K562 (cell line): ENCODE results near the gene CAMK2N1. TPM values are rescaled to one million over a fixed set of nuclear protein-coding genes. Genes with fewer than 3 reads are reported as not detected.

ENCODE experiments used
- ATF1 ChIP-seq, 2 experiments: fragments of 450-650 bp in 1 of 2; IDR thresholded peaks; 2 replicates each; pipeline ENCODE4 v1.6.1; 2016; ENCODE audit warnings: missing compliant biosample characterization in 1 of 2, missing genetic modification characterization in 1 of 2
- CBX2 ChIP-seq: fragments of 200-600 bp; sonication (generic); IDR thresholded peaks from one replicate; pipeline ENCODE4 v1.6.1; 2012; ENCODE audit warnings: mild to moderate bottlenecking, low read length, inconsistent platforms; ENCODE audit not compliant: insufficient read depth, poor library complexity, severe bottlenecking
- GABPB2 ChIP-seq: fragments of 250-450 bp; sonication (Bioruptor Pico); conservative IDR thresholded peaks from 2 replicates; pipeline ENCODE4 v1.5.1; 2021; ENCODE audit warnings: mild to moderate bottlenecking
- GTF2A2 ChIP-seq: IDR thresholded peaks from 2 replicates; pipeline ENCODE4 v1.6.1; 2016; ENCODE audit warnings: mild to moderate bottlenecking, missing genetic modification characterization, missing compliant biosample characterization
- MECOM ChIP-seq: fragments of 250-450 bp; sonication (Bioruptor Pico); IDR thresholded peaks from 2 replicates; pipeline ENCODE4 v1.8.0; 2022; ENCODE audit warnings: inconsistent platforms
- MEF2A ChIP-seq: IDR thresholded peaks from 2 replicates; pipeline ENCODE4 v1.6.1; 2011; ENCODE audit warnings: low read depth, mild to moderate bottlenecking, low read length, moderate library complexity; ENCODE audit not compliant: control insufficient read depth
- MNT ChIP-seq, 2 experiments: fragments of 450-650 bp; conservative IDR thresholded peaks; 2 replicates each; pipeline ENCODE4 v1.6.1; 2017; ENCODE audit warnings: mild to moderate bottlenecking in 2 of 2, moderate library complexity in 2 of 2
- MXI1 ChIP-seq: IDR thresholded peaks from 2 replicates; pipeline ENCODE4 v1.6.1; 2011; ENCODE audit warnings: low read depth, mild to moderate bottlenecking, improper control_type of control experiment, low read length
- NUFIP1 ChIP-seq: fragments of 450-650 bp; IDR thresholded peaks from 2 replicates; pipeline ENCODE4 v1.6.1; 2018; ENCODE audit not compliant: partially characterized antibody
- PHF20 ChIP-seq: fragments of 450-650 bp; IDR thresholded peaks from 2 replicates; pipeline ENCODE4 v1.6.1; 2018; ENCODE audit not compliant: partially characterized antibody
- RAD51 ChIP-seq: fragments of 450-650 bp; IDR thresholded peaks from 2 replicates; pipeline ENCODE4 v1.7.1; 2016; ENCODE audit warnings: low read depth, mild to moderate bottlenecking, borderline replicate concordance
- SIRT6 ChIP-seq: IDR thresholded peaks from one replicate; pipeline ENCODE4 v1.6.1; 2012; ENCODE audit warnings: low read depth, mild to moderate bottlenecking, control low read depth, inconsistent platforms, low read length, moderate library complexity
- SLC30A9 ChIP-seq: fragments of 250-450 bp; sonication (Bioruptor Pico); IDR thresholded peaks from 2 replicates; pipeline ENCODE4 v1.8.0; 2022; ENCODE audit warnings: mild to moderate bottlenecking, moderate library complexity
- SMAD3 ChIP-seq: fragments of 450-650 bp; formaldehyde crosslinking; conservative IDR thresholded peaks from 2 replicates; pipeline ENCODE4 v1.4.0; 2020; ENCODE audit warnings: mild to moderate bottlenecking
- TEAD4 ChIP-seq, 2 experiments: sonication (generic) in 1 of 2; formaldehyde crosslinking in 1 of 2; IDR thresholded peaks; 2 replicates each; pipeline versions ENCODE4 v1.6.1 to v1.8.0; 2012 to 2022; ENCODE audit warnings: borderline replicate concordance in 1 of 2, inconsistent platforms in 1 of 2, low read length in 1 of 2, mild to moderate bottlenecking in 1 of 2, missing genetic modification reagents in 1 of 2
- TRIM28 ChIP-seq: fragments of 450-650 bp; IDR thresholded peaks from 2 replicates; pipeline ENCODE4 v1.6.1; 2017
- ZNF143 ChIP-seq: sonication (generic); formaldehyde crosslinking; IDR thresholded peaks from 2 replicates; pipeline ENCODE4 v1.9.0; 2022; ENCODE audit warnings: mild to moderate bottlenecking, missing genetic modification reagents
- ZNF609 ChIP-seq: sonication (generic); formaldehyde crosslinking; IDR thresholded peaks from 2 replicates; pipeline ENCODE4 v1.8.1; 2023; ENCODE audit warnings: missing genetic modification reagents, mild to moderate bottlenecking, borderline replicate concordance
- polyA plus RNA-seq, 8 experiments: library from polyadenylated mRNA; depleted of rRNA in 4 of 8; stranded (reverse) in 5 of 8; unstranded in 3 of 8; fragments of >200 nt; fragmentation: Nextera tagmentation in 2 of 8; fragmentation: Illumina TruSeq in 1 of 8; extraction: Ambion mirVana in 2 of 8; extraction: Trizol in 1 of 8; gene quantifications; 2 replicates each; pipeline versions ENCODE4 v1.2.1 to v1.2.3, GENCODE V29; 2011 to 2014; ENCODE audit warnings: inconsistent platforms in 1 of 8, missing spikeins in 1 of 8
- total RNA-seq, 7 experiments: library from RNA; depleted of rRNA in 6 of 7; stranded (reverse); fragments of >200 nt in 6 of 7; fragmentation: Illumina TruSeq in 2 of 7; extraction: Trizol in 2 of 7; gene quantifications; 2 replicates each; pipeline versions ENCODE4 v1.2.1 to v1.2.3, GENCODE V29; 2011 to 2021; ENCODE audit warnings: low replicate concordance in 1 of 7
- TF ChIP-seq, protein P1 (sequence below), 2 experiments: fragments of 450-650 bp in 1 of 2; sonication (generic) in 1 of 2; formaldehyde crosslinking; conservative IDR thresholded peaks; 2 replicates each; pipeline versions ENCODE4 v1.4.0 to v1.8.1; 2020 to 2022; ENCODE audit warnings: mild to moderate bottlenecking in 1 of 2, missing genetic modification reagents in 1 of 2
- TF ChIP-seq, protein P2 (sequence below): fragments of 450-650 bp; formaldehyde crosslinking; IDR thresholded peaks from 2 replicates; pipeline ENCODE4 v1.4.0; 2020; ENCODE audit warnings: mild to moderate bottlenecking

Gene CAMK2N1
- total and polyA plus RNA-seq, 9 of the 15 experiments (the other 6 are each of a cell fraction or from before 2014, with no cell fraction given) = 0.09 to 1.4 (median 0.34) TPM

GRCh38 chr1:20486457-20487235 lies 636 bp upstream of the CAMK2N1 start (continued):
- TF ChIP-seq ZNF609 (no peak), SLC30A9 (no peak), TRIM28 (no peak), ATF1 (CRISPR knock-in tag; IDR thresholded peaks at IDR 0.05) (no peak), ATF1 (tag; IDR thresholded peaks at IDR 0.05) (peak; percentile 65), PHF20 (peak; percentile 31), MEF2A (no peak), MECOM (no peak), GABPB2 (no peak), SIRT6 (no peak), ZNF143 (CRISPR knock-in tag) (no peak), GTF2A2 (tag) (no peak), SMAD3 (no peak), CBX2 (no peak), MNT (conservative IDR thresholded peaks at IDR 0.05) (peak in 1 of 2 experiments; percentile 36; a peak in 1 of 4 replicates), TEAD4 (IDR thresholded peaks at IDR 0.05; ENCODE audit: low read length) (no peak), TEAD4 (CRISPR knock-in tag; IDR thresholded peaks at IDR 0.05; ENCODE audit: borderline replicate concordance) (no peak), MXI1 (no peak), NUFIP1 (no peak), RAD51 (no peak)
- TF ChIP-seq, protein P1, sequence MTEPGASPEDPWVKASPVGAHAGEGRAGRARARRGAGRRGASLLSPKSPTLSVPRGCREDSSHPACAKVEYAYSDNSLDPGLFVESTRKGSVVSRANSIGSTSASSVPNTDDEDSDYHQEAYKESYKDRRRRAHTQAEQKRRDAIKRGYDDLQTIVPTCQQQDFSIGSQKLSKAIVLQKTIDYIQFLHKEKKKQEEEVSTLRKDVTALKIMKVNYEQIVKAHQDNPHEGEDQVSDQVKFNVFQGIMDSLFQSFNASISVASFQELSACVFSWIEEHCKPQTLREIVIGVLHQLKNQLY (CRISPR knock-in tag; conservative IDR thresholded peaks at IDR 0.05) = no peak
- TF ChIP-seq, protein P2, sequence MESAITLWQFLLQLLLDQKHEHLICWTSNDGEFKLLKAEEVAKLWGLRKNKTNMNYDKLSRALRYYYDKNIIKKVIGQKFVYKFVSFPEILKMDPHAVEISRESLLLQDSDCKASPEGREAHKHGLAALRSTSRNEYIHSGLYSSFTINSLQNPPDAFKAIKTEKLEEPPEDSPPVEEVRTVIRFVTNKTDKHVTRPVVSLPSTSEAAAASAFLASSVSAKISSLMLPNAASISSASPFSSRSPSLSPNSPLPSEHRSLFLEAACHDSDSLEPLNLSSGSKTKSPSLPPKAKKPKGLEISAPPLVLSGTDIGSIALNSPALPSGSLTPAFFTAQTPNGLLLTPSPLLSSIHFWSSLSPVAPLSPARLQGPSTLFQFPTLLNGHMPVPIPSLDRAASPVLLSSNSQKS (CRISPR knock-in tag) = no peak
